ENCODE results near the gene WWC2.
"Not testable (repeated sequence)": the region's sequence is repeated elsewhere in the genome, so short reads cannot be mapped to it uniquely, and the experiment has no call there.

WWC2 gene

GRCh38 chr4:183304538-183304937 lies 205.5 kb downstream of the WWC2 start:
- DNase-seq = no peak

DNA sequence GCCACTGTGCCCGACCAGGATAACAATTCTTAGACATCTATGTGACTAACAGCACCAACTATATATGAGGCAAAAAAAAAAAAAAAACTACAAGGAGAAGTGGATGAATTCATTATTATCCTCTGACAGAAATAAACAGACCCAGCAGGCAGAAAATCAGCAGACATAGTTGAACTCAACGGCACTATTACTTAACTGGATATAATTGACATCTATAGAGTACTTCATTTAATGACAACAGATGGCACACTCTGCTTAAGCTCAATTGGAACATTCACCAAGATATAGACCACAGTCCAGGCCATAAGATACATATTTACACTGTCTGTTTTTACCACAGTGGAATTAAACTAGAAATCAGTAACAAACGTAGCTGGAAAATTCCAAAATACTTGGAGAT lies 207.8 kb downstream of the WWC2 start:
- no peak for DNase-seq

- no peak for DNase-seq
These were observed 213.8 kb downstream of the WWC2 start for GRCh38 chr4:183312841-183313240.

DNA sequence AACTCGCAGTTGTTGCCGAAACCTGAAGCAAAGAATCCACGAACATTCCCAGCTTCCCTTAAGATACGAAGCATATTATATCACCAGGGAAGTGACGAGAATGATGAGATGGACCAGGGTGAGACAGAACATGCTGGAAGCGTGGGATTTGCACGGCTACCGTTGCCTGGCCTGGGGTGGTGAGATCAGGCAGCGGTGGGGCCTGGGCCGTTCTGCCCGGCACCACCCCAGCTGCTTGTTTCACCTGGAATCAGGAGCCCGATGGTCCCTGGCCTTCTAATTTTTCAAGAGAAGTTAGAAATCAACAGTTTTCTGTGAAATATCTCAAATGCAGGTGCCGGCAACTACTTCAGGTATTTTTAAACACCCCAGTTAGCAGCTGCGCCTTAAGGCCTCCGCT lies 215.3 kb downstream of the WWC2 start:
- no peak for DNase-seq

- DNase-seq = no peak
These were observed 215.7 kb downstream of the WWC2 start for GRCh38 chr4:183314806-183315205.

GRCh38 chr4:183318656-183319055 lies 219.6 kb downstream of the WWC2 start:
- no peak for DNase-seq

DNA sequence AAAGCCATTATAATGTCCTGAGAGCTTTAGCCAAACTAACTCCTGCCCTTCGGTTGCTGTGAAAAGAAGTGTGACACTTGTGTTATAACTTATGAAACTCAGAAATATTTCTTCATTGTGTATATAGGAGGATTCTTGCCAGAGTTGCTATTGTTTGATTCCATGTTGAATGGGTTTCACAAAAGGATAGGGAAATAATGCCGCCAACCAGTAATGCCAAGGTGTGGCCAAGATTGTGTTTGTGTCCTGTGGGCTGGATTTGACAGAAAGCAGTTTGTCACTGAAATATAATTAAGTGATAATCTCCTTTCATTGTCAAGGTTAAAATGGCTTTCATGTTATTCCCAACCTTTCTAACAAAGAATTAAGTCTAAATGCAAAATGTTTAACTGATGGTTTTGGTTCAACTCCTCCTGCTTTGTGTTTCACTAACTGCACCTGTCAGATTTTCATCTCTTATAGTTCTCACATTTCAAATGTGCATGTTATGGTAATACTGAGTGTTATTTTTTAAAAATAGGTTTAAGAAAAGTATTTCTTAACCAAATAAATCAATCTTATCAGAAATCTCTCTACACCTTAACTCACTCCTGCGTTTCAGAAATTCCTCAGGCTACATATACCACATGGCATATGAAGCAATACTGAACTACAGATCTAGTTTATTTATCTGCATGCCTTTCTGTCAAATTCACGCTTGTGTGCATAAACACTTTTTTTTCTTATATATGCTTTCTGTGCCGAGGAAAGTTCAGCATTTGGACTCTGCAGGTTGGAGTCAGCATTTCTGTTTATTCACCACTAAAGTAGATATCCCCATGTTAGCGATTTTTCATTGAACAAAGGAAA lies 221.4 kb downstream of the WWC2 start, which contains the start of gene CLDN22:
Gene CLDN22, minus strand, starts transcription at position 66 of the 849 bp plus-strand sequence. Its CDS starts 58 bp downstream, at position 8.
- DNase-seq = no peak

DNA sequence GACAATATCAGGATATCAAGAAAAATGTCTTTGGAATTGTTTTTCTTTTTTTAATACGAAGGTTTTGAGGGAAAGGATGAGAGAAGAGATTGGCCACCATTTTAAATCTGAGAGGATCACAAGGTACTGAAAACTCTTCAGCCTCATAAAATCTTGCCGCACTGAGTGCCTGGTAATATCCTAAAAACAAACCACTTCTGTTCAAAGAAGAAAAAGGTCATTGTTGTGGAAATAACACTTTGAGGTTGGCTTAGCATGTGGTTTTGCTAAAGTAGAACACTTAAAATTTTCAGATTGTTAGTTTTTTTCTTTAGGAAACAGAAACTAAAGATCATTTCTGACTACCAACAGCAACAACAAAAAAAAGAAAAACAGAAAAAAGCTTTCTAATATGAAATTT lies 222.0 kb downstream of the WWC2 start:
- DNase-seq = peak in 1 of 6 experiments; percentile 21

GRCh38 chr4:183321516-183321915 lies 222.5 kb downstream of the WWC2 start:
- no peak for DNase-seq

- no peak for DNase-seq
These were observed 223.3 kb downstream of the WWC2 start, which contains the start of gene CLDN24 for GRCh38 chr4:183322326-183322725. Gene CLDN24, minus strand, starts transcription at chr4:183322426. Its CDS starts 0 bp downstream, at chr4:183322426.

DNA sequence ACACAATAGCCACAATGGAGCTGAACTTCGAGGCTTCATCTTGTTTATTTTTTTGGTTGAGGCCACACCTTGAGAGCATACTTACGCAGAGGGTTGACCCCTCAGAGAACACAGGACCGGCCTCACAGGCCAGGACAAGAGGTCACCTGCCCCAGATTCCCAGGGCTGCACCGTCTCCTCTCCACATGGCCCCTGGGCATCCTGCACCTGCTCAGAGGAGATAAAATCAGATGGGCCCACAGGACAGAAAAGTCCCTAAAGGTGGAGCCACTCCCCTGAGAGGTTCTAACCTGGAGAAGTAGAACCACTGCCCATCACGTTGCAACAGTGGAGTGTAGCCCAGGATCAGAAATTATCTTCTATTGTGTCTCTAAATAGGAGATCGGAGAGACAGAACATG lies 224.2 kb downstream of the WWC2 start:
- no peak for DNase-seq

DNA sequence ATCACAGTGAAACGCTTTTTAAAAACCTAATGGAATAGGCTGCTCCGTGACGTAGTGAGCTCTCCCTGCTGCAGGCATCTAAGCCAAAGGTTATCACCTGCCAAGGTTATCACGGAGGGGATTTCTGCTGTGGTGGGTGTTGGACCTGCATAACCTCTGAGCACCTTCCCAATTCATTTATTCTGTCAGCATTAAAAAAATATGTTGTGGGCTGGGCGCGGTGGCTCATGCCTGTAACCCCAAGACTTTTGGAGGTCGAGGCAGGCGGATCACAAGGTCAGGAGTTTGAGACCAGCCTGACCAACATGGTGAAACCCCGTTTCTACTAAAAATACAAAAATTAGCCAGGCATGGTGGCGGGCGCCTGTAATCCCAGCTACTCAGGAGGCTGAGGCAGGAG lies 225.0 kb downstream of the WWC2 start:
- DNase-seq = not testable (repeated sequence)

GRCh38 chr4:183324619-183325018 lies 225.6 kb downstream of the WWC2 start:
- no peak for DNase-seq

DNA sequence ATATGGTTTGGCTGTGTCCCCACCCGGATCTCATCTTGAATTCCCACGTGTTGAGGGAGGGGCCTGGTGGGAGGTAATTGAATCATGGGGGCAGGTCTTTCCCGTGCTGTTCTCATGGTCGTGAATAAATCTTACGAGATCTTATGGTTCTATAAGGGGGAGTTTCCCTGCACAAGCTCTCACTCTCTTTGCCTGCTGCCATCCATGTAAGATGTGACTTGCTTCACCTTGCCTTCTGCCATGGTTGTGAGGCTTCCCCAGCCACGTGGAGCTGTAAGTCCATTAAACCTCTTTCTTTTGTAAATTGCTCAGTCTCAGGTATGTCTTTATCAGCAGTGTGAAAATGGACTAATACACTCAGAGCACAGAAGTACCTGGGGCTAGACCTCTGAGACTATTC lies 227.3 kb downstream of the WWC2 start:
- DNase-seq = not testable (repeated sequence)

DNA sequence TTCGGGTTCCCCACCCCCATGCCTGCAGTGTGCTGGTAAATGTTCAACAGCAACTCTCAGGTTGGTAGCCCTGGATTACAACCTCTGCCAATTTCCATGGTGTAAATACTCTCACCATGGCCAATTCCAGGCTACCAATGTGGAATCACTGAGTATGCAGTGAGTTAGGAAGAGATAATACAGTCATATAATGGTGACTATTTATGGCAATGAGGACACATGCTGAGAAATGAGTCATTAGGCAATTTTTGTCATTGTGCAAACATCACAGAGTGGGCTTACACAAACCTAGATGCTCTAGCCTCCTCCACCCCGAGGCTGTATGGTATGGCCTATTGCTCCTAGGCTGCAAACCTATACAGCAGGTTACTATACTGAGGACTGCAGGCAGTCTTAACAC lies 227.8 kb downstream of the WWC2 start:
- DNase-seq = no peak

GRCh38 chr4:183327827-183328226 lies 228.8 kb downstream of the WWC2 start:
- DNase-seq = no peak

GRCh38 chr4:183328832-183329231 lies 229.8 kb downstream of the WWC2 start:
- no peak for DNase-seq

DNA sequence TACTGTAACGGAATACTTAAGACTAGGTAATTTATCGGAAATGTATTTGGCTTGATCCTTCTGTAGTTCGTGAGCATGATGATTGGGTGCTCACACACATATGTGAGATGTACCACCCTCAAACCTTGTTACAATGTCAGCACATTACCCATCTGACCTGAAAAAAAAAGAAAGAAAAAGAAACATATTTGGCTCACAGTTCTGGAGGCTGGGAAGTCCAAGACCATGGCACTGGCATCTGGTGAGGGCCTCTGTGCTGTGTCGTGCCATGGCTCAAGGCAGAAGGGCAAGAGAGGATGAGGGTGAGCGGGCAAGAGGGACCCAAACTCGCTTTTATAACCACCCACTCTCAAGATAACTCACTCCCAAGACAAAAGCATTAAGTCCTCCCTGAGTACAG lies 230.2 kb downstream of the WWC2 start:
- DNase-seq = no peak

GRCh38 chr4:183329954-183330742 lies 231.1 kb downstream of the WWC2 start:
- no peak for DNase-seq

DNA sequence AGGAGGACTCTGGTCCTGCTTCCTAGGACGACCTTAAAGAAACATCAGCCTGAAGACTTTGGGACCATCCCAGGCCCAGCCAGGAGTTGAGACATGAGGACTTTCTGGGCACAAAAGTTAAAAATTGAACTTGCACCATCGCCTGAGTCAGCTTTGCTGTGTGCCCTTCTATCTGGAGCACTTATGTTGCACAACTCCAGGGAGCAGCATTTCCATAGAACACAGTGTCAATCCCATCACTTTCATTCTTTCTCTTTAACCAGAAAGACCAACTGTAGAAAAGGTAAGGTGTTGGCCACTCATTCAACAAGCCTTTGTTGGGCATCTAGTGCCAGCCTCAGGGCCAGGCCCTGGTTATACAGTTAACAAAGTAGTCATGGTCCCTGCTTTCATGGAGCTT lies 231.8 kb downstream of the WWC2 start:
- DNase-seq = no peak

DNA sequence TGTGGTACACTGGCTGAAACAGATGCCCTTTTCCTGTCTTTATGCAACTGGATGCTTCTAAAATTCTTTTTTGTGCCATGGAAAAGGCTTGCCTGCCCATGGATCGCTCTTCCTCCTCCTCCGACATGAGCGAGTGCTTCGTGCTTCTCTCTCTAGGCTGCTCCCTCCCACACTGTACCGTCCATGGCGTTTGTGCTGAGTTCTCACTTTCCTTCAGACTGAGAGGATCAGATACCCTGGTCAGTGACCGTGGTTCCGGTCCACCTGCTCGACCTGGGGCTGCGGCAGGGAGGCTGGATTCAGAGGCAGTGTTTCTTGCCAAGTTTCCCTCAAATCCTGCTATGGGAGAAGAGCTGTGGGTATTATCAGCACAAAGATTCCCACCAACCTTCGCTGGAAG lies 233.4 kb downstream of the WWC2 start:
- no peak for DNase-seq

GRCh38 chr4:183333202-183333601 lies 234.1 kb downstream of the WWC2 start:
- DNase-seq = no peak

DNA sequence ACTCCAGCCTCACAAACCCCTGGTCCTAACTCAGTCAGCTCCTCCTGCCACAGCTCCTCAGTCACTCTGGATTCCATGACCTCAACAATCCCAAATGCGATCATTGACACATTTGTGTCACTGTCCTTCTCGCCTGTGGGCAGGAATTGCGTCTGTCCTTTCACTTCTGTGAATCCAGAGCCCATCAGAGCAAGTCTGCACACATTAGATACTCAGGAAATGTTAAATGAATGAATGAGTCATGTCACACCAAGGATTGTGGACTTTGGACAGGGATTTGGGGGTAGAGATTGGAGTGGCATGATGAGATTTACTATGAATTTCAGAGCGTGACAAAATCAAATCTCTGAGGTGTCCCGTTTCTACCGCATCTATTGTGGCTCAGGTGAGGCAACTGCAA lies 234.9 kb downstream of the WWC2 start:
- no peak for DNase-seq

GRCh38 chr4:183335369-183335940 lies 236.4 kb downstream of the WWC2 start:
- no peak for DNase-seq

Data from stimulated activated naive CD4-positive, alpha-beta T cell (primary cell).